ENCODE measurements around the gene TMEM223. TPM values are rescaled to one million over a fixed set of nuclear protein-coding genes. Genes with fewer than 3 reads are reported as not detected.

Gene TMEM223
- total RNA-seq, 4 donors from 2014 or later: 1.0 to 28.0 (median 10.0) TPM

DNA sequence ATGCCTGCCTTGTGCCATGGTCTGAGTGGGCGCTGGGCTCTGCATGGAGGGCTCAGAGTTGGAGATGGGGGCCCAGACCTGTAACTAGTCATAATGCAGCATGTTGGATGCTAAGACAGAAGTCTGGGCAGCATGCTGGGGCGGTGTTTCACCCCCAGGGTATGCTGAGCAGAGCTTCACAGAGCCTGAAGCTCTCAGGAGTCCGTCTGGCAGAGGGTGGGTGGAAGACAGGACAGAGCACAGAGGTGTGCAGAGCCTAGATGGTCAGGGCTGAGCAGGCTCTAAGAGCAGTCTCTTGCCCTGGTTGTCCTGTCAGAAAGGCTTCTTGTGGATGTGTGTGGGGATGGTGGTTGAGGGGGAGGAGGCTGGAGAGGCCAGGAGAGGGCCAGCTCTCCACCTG lies 13.4 kb downstream of the TMEM223 start:
- no peak overlapping the region for H3K4me3 ChIP-seq
- no peak for DNase-seq
- intact Hi-C loops (cut with DNase I; ENCODE audit: low total_unique reads): no loop called here
- no peaks in the 10 kb centered on the region for H3K36me3 ChIP-seq
- no peaks in the 10 kb centered on the region for H3K4me1 ChIP-seq
- TF ChIP-seq, protein P1, sequence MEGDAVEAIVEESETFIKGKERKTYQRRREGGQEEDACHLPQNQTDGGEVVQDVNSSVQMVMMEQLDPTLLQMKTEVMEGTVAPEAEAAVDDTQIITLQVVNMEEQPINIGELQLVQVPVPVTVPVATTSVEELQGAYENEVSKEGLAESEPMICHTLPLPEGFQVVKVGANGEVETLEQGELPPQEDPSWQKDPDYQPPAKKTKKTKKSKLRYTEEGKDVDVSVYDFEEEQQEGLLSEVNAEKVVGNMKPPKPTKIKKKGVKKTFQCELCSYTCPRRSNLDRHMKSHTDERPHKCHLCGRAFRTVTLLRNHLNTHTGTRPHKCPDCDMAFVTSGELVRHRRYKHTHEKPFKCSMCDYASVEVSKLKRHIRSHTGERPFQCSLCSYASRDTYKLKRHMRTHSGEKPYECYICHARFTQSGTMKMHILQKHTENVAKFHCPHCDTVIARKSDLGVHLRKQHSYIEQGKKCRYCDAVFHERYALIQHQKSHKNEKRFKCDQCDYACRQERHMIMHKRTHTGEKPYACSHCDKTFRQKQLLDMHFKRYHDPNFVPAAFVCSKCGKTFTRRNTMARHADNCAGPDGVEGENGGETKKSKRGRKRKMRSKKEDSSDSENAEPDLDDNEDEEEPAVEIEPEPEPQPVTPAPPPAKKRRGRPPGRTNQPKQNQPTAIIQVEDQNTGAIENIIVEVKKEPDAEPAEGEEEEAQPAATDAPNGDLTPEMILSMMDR (IDR thresholded peaks at IDR 0.05): no peak
- no peak for TF ChIP-seq POLR2A (IDR thresholded peaks at IDR 0.05)
- no peak overlapping the region for H3K27ac ChIP-seq
- no peaks in the 10 kb centered on the region for H3K27me3 ChIP-seq
- H3K9me3 ChIP-seq: no peaks in the 10 kb centered on the region

- TF ChIP-seq POLR2A (IDR thresholded peaks at IDR 0.05): no peak
- TF ChIP-seq, protein P1 (IDR thresholded peaks at IDR 0.05): no peak
- no peak overlapping the region for H3K27ac ChIP-seq
- no peaks in the 10 kb centered on the region for H3K9me3 ChIP-seq
- no peak overlapping the region for H3K4me3 ChIP-seq
- DNase-seq: no peak
- no peaks in the 10 kb centered on the region for H3K4me1 ChIP-seq
- intact Hi-C loops (cut with DNase I; ENCODE audit: low total_unique reads): no loop called here
- no peaks in the 10 kb centered on the region for H3K36me3 ChIP-seq
- H3K27me3 ChIP-seq: no peaks in the 10 kb centered on the region
Measured at GRCh38 chr11:62777389-62777788, 14.4 kb downstream of the TMEM223 start.

- Histone ChIP-seq H3K4me3 (no peak overlapping the region), H3K27ac (no peak overlapping the region), H3K4me1 (no peaks in the 10 kb centered on the region), H3K9me3 (no peaks in the 10 kb centered on the region), H3K36me3 (no peaks in the 10 kb centered on the region), H3K27me3 (no peaks in the 10 kb centered on the region)
- intact Hi-C loops (cut with DNase I; ENCODE audit: low total_unique reads): no loop called here
- TF ChIP-seq, protein P1 (IDR thresholded peaks at IDR 0.05): no peak
- no peak for TF ChIP-seq POLR2A (IDR thresholded peaks at IDR 0.05)
- no peak for DNase-seq
Measured at GRCh38 chr11:62775646-62776045, 16.2 kb downstream of the TMEM223 start.

DNA sequence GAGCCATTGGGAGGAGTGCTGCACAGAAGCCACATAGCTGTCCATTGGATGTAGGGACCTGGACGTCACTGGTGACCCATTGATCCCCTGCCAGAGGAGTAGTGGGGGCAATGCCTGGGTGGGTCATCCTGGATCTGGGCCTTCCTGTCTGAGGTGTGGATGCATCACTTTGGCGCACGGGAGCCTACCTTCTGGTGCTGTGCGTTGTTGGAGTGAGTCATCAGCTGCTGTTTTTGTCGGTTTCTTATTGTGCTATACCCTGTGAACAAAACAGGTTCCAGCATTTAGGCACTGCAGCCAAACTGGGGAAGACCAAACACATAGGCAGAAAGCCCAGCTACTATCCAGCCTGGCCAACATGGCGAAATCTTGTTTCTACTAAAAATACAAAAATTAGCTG lies 17.4 kb downstream of the TMEM223 start:
- Histone ChIP-seq H3K4me1 (peaks cover 0 to 10% of the 10 kb centered on the region in 2 donors), H3K9me3 (no peaks in the 10 kb centered on the region), H3K27ac (no peak overlapping the region), H3K4me3 (no peak overlapping the region), H3K27me3 (no peaks in the 10 kb centered on the region), H3K36me3 (no peaks in the 10 kb centered on the region)
- DNase-seq: no peak
- intact Hi-C loops (cut with DNase I; ENCODE audit: low total_unique reads): no loop called here
- TF ChIP-seq, protein P1 (IDR thresholded peaks at IDR 0.05): no peak
- TF ChIP-seq POLR2A (IDR thresholded peaks at IDR 0.05): no peak

- intact Hi-C loops (cut with DNase I; ENCODE audit: low total_unique reads): no loop called here
- DNase-seq: peak; percentile 98 to 99
- no peaks in the 10 kb centered on the region for H3K36me3 ChIP-seq
- no peaks in the 10 kb centered on the region for H3K27me3 ChIP-seq
- TF ChIP-seq, protein P1 (IDR thresholded peaks at IDR 0.05): no peak
- peak in 1 of 2 donors; percentile 54 for TF ChIP-seq POLR2A (IDR thresholded peaks at IDR 0.05)
- peaks cover 0 to 10% of the 10 kb centered on the region in 2 donors for H3K4me1 ChIP-seq
- H3K4me3 ChIP-seq: peak within 1 kb of the TSS; percentile 57 to 66
- H3K27ac ChIP-seq: peak within 1 kb of the TSS; percentile 94 to 96
- no peaks in the 10 kb centered on the region for H3K9me3 ChIP-seq
Measured at GRCh38 chr11:62771144-62772021, 20.4 kb downstream of the TMEM223 start, which contains the start of gene TAF6L. Gene TAF6L, plus strand, starts transcription at chr11:62771396. Its CDS starts 4,388 bp downstream, at chr11:62775784.

All from uterus (tissue), 4 donors.